Measurements from ENCODE around the gene FXYD2.

GRCh38 chr11:117772360-117772759 lies 52.2 kb downstream of the FXYD2 start:
- TF ChIP-seq POLR2A (IDR thresholded peaks at IDR 0.05) (no peak), CTCF (IDR thresholded peaks at IDR 0.05) (no peak)
